ENCODE measurements around the gene CCDC69.

GRCh38 chr5:151173711-151174611, 49.9 kb downstream of the CCDC69 start:
- TF ChIP-seq POLR2A (IDR thresholded peaks at IDR 0.05; ENCODE audit: low read depth, low read length), result no peak
- no peak for TF ChIP-seq POLR2AphosphoS5 (IDR thresholded peaks at IDR 0.05; ENCODE audit: low read depth, low read length)
- no peak for TF ChIP-seq TAF1 (IDR thresholded peaks at IDR 0.05; ENCODE audit: borderline replicate concordance, low read depth, low read length)
